VCaP (cell line): ENCODE results near the gene LRRC3B.

Experiments used
- H3K27ac ChIP-seq: fragments of 450-650 bp; 2 replicates; pipeline ENCODE4 v1.5.1; 2017
- TF ChIP-seq, protein P1 (sequence below): fragments of 450-650 bp; conservative IDR thresholded peaks from 2 replicates; pipeline ENCODE4 v1.5.1; 2017; ENCODE audit warnings: mild to moderate bottlenecking, moderate library complexity

The LRRC3B gene

DNA sequence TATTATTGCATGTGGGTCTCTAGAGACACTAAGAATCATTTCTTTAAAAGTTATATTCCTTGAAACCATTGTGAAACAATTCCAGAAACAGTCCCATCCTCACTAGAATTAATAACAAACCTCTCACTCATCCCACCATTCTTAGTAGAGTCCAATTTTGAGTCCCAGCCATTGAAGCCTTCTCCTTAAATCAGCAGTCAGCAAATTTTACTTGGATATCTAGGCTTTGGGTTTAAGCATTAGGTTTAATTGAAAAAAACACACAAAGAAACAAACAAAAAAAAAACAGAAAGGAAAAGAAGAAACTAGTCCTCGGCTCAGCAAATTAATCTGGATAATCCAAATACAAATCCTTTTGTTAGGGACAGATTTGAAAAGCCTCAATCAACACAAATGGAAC is 109.3 kb downstream of the LRRC3B start:
- TF ChIP-seq, protein P1, sequence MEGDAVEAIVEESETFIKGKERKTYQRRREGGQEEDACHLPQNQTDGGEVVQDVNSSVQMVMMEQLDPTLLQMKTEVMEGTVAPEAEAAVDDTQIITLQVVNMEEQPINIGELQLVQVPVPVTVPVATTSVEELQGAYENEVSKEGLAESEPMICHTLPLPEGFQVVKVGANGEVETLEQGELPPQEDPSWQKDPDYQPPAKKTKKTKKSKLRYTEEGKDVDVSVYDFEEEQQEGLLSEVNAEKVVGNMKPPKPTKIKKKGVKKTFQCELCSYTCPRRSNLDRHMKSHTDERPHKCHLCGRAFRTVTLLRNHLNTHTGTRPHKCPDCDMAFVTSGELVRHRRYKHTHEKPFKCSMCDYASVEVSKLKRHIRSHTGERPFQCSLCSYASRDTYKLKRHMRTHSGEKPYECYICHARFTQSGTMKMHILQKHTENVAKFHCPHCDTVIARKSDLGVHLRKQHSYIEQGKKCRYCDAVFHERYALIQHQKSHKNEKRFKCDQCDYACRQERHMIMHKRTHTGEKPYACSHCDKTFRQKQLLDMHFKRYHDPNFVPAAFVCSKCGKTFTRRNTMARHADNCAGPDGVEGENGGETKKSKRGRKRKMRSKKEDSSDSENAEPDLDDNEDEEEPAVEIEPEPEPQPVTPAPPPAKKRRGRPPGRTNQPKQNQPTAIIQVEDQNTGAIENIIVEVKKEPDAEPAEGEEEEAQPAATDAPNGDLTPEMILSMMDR = no peak
- no peak overlapping the region for H3K27ac ChIP-seq

DNA sequence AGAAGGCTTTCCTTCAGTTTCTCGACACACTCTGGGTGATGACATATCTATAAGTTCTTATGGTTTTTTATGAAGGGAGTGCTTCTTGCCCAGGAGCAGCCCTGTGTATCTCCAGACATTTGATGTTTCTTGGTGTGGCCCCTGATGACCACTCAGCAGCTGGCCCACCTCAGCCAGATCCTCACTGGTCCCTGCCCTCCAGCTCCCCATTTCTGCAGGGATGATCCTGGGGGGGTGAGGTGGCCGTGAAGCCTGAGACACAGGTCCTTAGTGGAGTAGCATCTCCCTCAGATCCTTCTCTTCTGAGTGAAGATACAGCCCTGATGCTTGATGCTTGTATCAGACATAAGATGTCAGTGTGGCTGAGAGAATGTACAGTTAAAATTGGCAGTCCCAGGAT is 127.7 kb downstream of the LRRC3B start:
- no peak overlapping the region for H3K27ac ChIP-seq
- TF ChIP-seq, protein P1 = no peak

DNA sequence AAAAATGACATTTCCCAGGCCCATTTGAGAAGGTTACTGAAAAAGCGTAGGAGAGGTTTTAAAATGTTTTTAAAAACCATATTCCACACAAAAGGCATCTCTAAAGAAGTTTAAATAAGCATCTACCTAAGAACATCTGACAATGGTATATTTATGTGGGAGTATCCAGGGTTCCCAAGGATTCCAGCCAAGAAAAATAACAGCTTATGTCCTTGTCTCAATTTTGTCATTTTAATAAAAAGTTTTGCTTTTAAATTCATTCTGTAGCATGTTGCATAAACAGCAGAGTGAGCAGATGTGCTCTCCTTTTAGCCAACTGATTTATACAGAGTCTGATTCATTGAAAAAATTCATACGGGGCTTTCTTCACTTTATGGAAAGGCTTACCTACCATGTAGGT is 129.9 kb downstream of the LRRC3B start:
- H3K27ac ChIP-seq = no peak overlapping the region
- TF ChIP-seq, protein P1 = no peak

DNA sequence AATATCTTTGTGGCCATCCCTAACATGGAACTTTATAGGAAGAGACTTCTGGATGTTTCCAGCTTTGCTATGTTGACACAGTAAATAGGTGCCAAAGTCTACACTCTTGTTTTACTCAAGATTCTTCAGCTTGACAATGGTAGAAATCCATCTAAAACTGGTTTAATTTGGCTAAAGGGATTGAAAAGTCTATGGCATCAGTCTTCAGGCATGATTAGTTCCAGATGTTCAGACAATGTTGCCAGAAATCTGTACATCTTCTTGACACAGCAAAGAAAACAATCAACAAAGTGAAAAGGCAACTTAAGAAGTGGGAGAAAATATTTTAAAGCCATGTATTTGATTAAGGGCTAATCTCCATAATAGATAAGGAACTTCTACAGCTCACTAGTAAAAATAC is 130.5 kb downstream of the LRRC3B start:
- H3K27ac ChIP-seq = no peak overlapping the region

DNA sequence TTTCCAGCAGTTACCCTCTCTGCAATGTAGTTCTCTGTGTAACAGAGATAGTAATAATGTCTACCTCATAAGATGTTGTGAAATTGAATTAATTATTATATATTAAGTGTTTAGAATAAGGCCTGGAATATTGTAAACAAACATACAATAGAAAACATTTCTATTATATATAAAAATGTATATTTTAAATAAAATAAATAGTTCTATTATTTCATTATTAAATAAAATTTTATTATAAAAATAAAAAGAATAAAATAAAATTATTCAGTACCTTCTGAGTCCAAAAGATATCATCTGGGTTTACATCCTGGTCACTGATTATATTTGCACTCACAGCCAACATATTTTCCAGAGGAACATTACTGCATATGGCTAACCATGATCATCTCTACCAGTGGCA is 135.4 kb downstream of the LRRC3B start:
- TF ChIP-seq, protein P1 = no peak
- H3K27ac ChIP-seq = no peak overlapping the region

More for the DNA sequence above, 130.5 kb downstream of the LRRC3B start:
- TF ChIP-seq, protein P1 = no peak
